Thoracic aorta (tissue), 2 donors: ENCODE results near the gene CDHR3. TPM values are rescaled to one million over a fixed set of nuclear protein-coding genes. Genes with fewer than 3 reads are reported as not detected.

Experiments
- ATAC-seq: fragments of 150-250 bp; one replicate; pipeline ENCODE4 v1.8.0; 2017; ENCODE audit warnings: low read depth; ENCODE audit not compliant: insufficient number of reproducible peaks, low FRiP score
- DNase-seq: peaks from one replicate; pipeline ENCODE4 v3.0.0-alpha.2; 2020; ENCODE audit warnings: low spot score
- H3K27ac ChIP-seq, 2 donors: fragments of 200-600 bp; sonication (generic); 1 replicate in 1 of 2; 2 replicates in 1 of 2; pipeline ENCODE4 v1.5.1; 2016; ENCODE audit warnings: mild to moderate bottlenecking in 2 of 2, moderate library complexity in 2 of 2
- H3K27me3 ChIP-seq: fragments of 200-600 bp; sonication (generic); replicated peaks from 2 replicates; pipeline ENCODE4 v1.6.0; 2016; ENCODE audit warnings: mild to moderate bottlenecking; ENCODE audit not compliant: insufficient read depth
- H3K36me3 ChIP-seq: fragments of 200-600 bp; sonication (generic); one replicate; pipeline ENCODE4 v1.5.1; 2016
- H3K4me1 ChIP-seq, 2 donors: fragments of 200-600 bp; sonication (generic); 1 replicate in 1 of 2; 2 replicates in 1 of 2; pipeline versions ENCODE4 v1.5.1 to v1.6.0; 2016; ENCODE audit warnings: low read depth in 2 of 2, mild to moderate bottlenecking in 1 of 2; ENCODE audit not compliant: control insufficient read depth in 1 of 2
- H3K4me3 ChIP-seq: fragments of 200-600 bp; sonication (generic); 2 replicates; pipeline ENCODE4 v1.5.1; 2016; ENCODE audit warnings: mild to moderate bottlenecking
- H3K9me3 ChIP-seq: fragments of 200-600 bp; sonication (generic); 2 replicates; pipeline ENCODE4 v1.5.1; 2016
- CTCF ChIP-seq: fragments of 200-600 bp; sonication (generic); IDR thresholded peaks from one replicate; pipeline ENCODE4 v1.5.1; 2019; ENCODE audit warnings: antibody characterized with exemption
- total RNA-seq, 2 donors: library from RNA; depleted of rRNA; stranded (reverse); fragments of >200 nt; gene quantifications; one replicate each; pipeline versions ENCODE4 v1.1.0 to v1.2.3, GENCODE V29; 2016

The CDHR3 gene
- total RNA-seq, 2 donors from 2014 or later: 1.5 to 8.7 TPM

GRCh38 chr7:105990727-105991453, 27.8 kb downstream of the CDHR3 start:
- Histone ChIP-seq H3K27me3 (no peaks in the 10 kb centered on the region), H3K9me3 (no peaks in the 10 kb centered on the region), H3K36me3 (no peaks in the 10 kb centered on the region), H3K27ac (no peak overlapping the region), H3K4me3 (no peak overlapping the region), H3K4me1 (no peaks in the 10 kb centered on the region)
- no peak for DNase-seq
- TF ChIP-seq CTCF: no peak
- no peak for ATAC-seq

- no peaks in the 10 kb centered on the region for H3K9me3 ChIP-seq
- no peak for TF ChIP-seq CTCF
- no peaks in the 10 kb centered on the region for H3K36me3 ChIP-seq
- no peak overlapping the region for H3K4me3 ChIP-seq
- H3K27ac ChIP-seq: no peak overlapping the region
- H3K27me3 ChIP-seq: no peaks in the 10 kb centered on the region
- no peak for ATAC-seq
- no peaks in the 10 kb centered on the region for H3K4me1 ChIP-seq
- no peak for DNase-seq
Observed at GRCh38 chr7:105992905-105993304, 29.8 kb downstream of the CDHR3 start.

- H3K4me1 ChIP-seq: no peaks in the 10 kb centered on the region
- H3K36me3 ChIP-seq: no peaks in the 10 kb centered on the region
- DNase-seq: no peak
- H3K27ac ChIP-seq: no peak overlapping the region
- H3K27me3 ChIP-seq: no peaks in the 10 kb centered on the region
- no peak overlapping the region for H3K4me3 ChIP-seq
- no peaks in the 10 kb centered on the region for H3K9me3 ChIP-seq
- no peak for TF ChIP-seq CTCF
- ATAC-seq: no peak
Observed at GRCh38 chr7:105996860-105997737, 34.0 kb downstream of the CDHR3 start.

- H3K27ac ChIP-seq: no peak overlapping the region
- no peak for ATAC-seq
- H3K9me3 ChIP-seq: no peaks in the 10 kb centered on the region
Observed at GRCh38 chr7:105999256-105999655, 36.2 kb downstream of the CDHR3 start.

More at GRCh38 chr7:105999256-105999655, 36.2 kb downstream of the CDHR3 start:
- H3K4me1 ChIP-seq: no peaks in the 10 kb centered on the region
- H3K4me3 ChIP-seq: no peak overlapping the region
- H3K36me3 ChIP-seq: no peaks in the 10 kb centered on the region
- no peak for TF ChIP-seq CTCF
- H3K27me3 ChIP-seq: no peaks in the 10 kb centered on the region
- no peak for DNase-seq
